C4-2B (cell line): ENCODE measurements around the gene GPR158.

Source experiments
- H3K27ac ChIP-seq: fragments of 450-650 bp; 2 replicates; pipeline ENCODE4 v1.5.1; 2017
- ZFX ChIP-seq: fragments of 450-650 bp; IDR thresholded peaks from 2 replicates; pipeline ENCODE4 v1.6.1; 2017
- TF ChIP-seq, protein P1 (sequence below): fragments of 450-650 bp; conservative IDR thresholded peaks from 2 replicates; pipeline ENCODE4 v1.5.1; 2017; ENCODE audit warnings: mild to moderate bottlenecking

GPR158 gene

DNA sequence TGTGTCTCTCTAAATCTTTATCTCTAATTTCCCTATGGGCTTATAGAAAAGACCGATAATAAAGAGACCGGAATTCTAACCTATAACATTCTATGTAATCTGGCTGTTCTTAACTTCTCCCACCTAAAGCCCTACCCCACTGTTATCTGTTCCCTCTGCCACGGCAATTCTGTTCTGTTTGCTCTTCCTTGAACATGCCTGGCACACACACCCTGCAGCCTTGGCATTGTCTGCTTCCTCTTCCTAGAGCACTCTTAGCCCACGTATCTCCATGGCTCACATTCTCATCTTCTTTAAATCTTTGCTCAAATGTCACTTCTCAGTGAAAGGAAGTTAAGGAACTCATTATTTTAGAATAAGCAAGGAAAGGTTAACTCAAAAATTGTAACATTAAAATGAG is 309.2 kb downstream of the GPR158 start:
- no peak overlapping the region for H3K27ac ChIP-seq
- no peak for TF ChIP-seq ZFX
- TF ChIP-seq, protein P1, sequence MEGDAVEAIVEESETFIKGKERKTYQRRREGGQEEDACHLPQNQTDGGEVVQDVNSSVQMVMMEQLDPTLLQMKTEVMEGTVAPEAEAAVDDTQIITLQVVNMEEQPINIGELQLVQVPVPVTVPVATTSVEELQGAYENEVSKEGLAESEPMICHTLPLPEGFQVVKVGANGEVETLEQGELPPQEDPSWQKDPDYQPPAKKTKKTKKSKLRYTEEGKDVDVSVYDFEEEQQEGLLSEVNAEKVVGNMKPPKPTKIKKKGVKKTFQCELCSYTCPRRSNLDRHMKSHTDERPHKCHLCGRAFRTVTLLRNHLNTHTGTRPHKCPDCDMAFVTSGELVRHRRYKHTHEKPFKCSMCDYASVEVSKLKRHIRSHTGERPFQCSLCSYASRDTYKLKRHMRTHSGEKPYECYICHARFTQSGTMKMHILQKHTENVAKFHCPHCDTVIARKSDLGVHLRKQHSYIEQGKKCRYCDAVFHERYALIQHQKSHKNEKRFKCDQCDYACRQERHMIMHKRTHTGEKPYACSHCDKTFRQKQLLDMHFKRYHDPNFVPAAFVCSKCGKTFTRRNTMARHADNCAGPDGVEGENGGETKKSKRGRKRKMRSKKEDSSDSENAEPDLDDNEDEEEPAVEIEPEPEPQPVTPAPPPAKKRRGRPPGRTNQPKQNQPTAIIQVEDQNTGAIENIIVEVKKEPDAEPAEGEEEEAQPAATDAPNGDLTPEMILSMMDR = no peak

DNA sequence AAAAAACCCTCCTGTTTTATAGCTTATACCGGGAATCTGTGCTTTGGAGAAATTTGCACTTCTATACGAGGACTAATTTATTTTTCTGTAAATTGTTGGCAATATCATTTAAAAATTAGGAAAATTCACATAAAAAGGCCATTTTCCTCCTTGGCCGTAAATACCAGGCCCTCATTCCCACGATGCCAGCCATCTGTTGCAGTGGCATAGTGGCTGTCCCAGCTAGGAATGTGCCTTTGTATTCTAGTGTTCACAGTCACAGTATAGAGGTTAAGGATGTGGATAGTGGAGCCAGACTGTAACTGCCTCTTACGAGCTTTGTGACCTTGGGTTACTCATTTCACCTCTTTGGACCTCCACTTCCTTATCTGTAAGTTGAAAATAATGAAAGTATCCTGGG is 312.5 kb downstream of the GPR158 start:
- H3K27ac ChIP-seq = no peak overlapping the region
- TF ChIP-seq, protein P1 = no peak
- TF ChIP-seq ZFX = no peak

GRCh38 chr10:25492040-25492439 is 317.2 kb downstream of the GPR158 start:
- no peak for TF ChIP-seq ZFX
- TF ChIP-seq, protein P1 = no peak

DNA sequence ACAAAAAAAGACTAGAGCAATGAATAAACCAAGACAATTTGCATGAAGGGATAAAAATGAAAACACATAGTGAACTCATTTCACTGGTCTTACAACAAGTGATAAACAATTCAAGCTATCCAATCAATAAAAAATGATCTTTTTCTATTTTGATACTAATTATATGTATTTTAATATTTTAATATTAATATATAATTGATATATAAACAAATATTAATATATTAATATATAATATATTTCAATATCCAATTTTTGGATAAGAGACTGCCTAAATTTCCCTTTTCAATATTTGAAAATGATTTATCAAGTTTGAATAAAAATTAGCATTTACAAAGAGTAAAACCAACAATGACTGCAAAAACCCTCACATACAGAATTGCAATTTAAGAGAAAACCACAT is 317.9 kb downstream of the GPR158 start:
- H3K27ac ChIP-seq = no peak overlapping the region
- TF ChIP-seq, protein P1 = no peak
- no peak for TF ChIP-seq ZFX

More at GRCh38 chr10:25492040-25492439, 317.2 kb downstream of the GPR158 start:
- H3K27ac ChIP-seq = no peak overlapping the region

- TF ChIP-seq, protein P1 = no peak
- no peak for TF ChIP-seq ZFX
- H3K27ac ChIP-seq = no peak overlapping the region
Observed at GRCh38 chr10:25493122-25493893, 318.5 kb downstream of the GPR158 start.

DNA sequence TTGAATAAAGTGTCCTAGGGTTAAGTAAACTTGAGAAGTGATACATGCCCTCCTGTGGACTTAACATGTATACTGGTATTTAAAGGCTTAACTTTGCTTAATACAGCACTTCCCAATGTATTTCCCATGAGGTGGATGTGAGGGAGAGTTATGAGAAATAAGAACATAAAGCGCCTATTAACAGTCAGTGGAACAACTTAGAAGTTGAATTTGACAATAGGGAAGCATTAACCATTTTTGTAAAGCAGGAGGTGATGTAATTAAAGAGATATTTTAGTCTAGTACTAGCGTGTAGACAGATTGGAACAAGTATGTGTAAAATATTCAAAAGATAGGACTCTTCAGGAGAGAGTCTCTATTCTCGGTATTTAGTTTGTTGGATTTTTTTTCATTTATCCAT is 322.4 kb downstream of the GPR158 start:
- H3K27ac ChIP-seq = no peak overlapping the region
- TF ChIP-seq ZFX = no peak
- TF ChIP-seq, protein P1 = no peak

- no peak overlapping the region for H3K27ac ChIP-seq
- TF ChIP-seq ZFX = no peak
- TF ChIP-seq, protein P1 = no peak
Observed at GRCh38 chr10:25498645-25499044, 323.8 kb downstream of the GPR158 start.
